GM19025 (cell line): ENCODE measurements around the gene SPINT1.
A peak's percentile ranks its signal among the peaks of the same experiment; 100 is the strongest.

Source experiments
- ATAC-seq: cut with Tn5 transposase; IDR thresholded peaks from one replicate; pipeline ENCODE4 v1.9.1; 2021; ENCODE audit warnings: mild to moderate bottlenecking, low read depth, moderate library complexity; ENCODE audit not compliant: unreplicated experiment

The SPINT1 gene

DNA sequence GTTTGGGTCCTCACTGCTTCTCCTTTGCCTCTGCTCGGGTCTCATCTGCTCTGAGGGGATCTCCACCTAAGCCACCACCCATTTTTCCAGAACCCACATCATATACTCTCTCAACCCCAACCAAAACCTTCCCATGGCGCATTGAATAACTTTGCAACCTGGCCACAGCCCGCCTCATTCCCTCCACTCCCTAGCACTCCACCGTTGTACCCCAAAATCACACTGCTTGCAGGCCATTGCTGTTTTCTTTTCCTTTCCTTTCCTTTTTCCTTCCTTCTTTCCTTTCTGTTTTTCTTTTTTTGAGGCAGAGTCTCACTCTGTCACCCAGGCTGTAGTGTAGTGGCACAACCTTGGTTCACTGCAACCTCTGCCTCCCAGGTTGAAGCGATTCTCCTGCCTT lies 47.3 kb downstream of the SPINT1 start:
- ATAC-seq = no peak

DNA sequence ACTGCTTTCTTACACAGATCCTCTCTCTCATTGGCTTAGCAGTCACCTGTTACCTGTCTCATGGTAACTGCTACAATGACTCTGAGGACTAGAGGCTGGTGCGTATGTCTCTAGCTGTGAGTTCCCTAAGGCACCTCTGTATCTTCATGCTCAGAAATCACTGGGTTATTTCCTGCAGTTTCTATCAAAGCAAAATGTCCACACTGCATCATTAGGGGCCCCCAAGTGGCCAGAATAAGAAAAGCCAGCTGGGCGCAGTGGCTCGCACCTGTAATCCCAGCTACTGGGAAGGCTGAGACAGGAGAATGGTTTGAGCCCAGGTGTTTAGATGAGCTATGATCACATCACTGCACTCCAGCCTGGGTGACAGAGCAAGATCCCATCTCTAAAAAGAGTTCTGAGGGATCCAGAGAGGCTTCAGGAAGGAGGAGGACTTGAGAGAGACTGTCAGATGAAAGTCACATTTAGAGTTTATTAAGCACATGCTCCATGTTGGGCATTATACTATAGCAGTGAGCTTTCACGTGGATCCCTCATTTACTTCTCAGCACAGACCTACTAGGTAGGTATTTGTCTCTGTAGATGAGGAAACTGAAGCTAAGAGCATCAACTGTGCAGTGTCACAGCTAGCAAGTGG lies 48.1 kb downstream of the SPINT1 start:
- ATAC-seq = no peak

DNA sequence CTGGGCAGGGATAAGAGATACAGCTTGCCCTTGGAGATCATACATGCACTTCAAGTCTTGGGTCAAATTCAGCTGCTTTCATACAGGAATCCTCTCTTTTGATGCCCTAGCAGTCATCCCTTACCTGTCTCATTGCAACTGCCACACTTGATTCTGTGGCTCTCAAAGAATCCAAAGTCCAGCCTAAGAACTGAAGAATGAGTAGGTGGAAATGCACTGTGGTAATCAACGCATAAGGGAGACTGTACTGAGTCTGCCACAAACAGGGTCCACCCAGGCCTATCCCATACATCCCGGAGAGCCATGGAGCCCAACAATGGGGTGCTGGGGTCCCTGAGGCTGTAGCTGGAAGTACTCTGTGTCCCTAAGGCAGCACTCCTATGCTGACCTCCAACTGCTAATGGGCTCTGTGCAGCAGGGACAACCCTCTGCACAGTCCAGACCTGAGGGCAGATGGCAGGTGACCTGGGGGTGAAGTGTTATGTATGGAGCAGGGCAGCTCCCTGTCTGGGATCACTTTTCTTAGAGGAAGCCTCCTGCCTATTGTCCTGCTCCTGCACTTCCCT lies 48.7 kb downstream of the SPINT1 start:
- ATAC-seq = no peak

DNA sequence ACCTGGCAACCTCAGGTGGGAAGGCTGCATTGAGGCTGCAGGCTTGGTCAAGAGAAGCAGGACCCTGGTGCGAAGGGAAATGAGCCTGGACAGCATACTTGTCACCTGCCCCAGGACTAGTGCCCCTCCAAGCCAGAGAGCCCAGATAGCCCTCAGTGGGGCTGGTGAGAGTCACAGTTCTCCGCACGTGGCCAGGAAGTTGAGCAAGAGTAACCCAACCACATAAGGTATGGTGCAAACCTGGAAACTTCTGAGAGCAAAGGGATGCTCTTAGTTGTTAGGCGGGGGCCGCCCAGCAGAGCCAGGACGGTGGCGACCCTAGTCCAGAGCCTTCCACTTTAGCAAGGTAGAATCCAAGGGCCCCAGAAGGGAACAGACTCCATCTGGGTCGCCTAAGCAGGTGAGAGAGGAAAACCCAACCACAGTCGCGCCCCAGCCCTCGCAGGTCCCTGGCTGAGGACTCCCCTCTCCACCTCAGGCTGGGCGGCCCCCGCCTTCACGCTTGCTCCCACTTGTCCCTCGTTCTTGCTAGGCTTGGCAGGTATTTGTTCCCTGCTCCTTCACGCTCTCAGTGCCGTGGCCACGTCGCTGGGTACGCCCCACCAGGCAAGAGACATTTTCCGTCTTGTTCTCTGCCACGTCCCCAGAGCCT lies 49.3 kb downstream of the SPINT1 start:
- no peak for ATAC-seq

DNA sequence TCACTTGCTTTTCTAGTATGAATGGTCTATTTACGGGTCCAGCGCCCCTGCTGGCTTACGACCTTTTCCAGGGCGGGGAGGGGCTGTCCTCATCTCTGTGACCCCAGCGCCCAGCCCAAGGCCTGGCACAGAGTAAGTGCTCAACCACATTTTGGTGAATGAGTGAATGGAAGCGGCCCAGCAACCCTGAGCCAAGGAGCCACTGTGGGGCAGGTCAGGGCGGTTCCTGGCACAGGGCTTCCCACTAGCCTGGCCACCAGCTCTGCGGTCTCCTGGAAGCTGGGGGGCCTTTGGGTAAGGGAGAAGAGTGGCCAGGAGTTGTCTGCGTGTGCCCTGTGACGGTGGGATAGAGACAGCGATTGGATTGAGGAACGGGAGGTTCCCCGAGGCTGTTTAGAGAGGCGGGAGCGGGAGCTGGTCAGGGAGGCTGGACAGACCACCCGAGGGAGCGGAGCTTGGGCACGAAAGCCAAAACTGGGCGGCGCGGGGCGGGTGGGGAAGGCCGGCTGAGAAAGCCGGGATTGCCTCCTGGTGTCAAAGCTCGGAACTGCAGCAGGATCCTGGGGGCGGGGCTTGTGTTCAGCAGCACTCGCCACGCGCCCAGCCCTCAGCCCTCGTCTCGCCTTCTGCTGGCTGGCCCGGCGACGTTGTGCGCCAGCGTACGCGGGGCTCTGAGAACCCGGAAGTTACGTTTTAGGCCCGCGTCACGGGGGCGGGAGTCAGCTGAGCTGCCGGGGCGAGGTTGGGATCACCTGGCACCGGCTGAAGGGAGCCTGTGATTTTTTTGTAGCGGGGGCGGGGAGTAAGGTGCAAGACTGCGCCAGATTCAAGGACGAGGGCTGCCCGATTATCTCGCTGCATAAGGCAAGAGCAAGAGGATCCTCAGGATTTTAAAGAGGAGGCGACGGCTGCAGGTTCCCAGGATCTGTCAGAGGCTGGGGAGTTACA lies 50.2 kb downstream of the SPINT1 start, which contains the start of gene VPS18:
Gene VPS18 (plus strand): TSS at position 718 of the 948 bp plus-strand sequence. CDS start 319 bp downstream, outside the sequence.
- peak; percentile 96 for ATAC-seq

DNA sequence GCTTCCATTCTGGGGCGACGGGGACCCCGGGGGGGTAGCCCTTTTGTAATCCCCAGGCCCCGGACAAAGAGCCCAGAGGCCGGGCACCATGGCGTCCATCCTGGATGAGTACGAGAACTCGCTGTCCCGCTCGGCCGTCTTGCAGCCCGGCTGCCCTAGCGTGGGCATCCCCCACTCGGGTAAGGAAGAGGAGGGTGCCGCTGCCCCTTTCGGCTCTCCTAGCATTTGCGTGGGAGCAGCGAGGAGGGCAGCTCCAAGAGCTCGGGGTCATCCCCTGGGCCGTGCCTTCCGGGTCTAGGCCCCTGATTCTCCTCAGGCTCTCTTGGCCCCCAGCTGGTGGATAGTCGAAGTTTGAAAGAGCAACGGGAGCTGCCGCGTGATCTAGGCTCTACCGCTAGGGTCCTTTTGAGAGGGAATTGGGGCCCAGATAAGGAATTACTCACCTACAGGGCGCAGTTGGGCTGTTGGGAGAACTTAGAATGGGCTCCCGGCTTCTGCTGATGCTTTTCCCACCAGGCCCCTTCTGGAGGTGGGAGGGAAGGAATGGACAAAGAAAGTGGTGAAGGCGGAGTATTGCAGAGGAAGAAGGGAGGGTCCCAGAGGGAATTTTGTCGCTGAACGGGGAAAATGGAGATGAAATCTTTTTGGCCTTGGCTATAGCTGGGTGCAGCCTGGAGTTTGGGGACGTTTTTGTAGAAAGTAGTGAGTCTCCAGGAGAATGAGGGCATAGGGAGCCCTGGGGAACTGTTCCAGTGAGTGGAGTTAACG lies 51.0 kb downstream of the SPINT1 start:
- ATAC-seq = peak; percentile 21

DNA sequence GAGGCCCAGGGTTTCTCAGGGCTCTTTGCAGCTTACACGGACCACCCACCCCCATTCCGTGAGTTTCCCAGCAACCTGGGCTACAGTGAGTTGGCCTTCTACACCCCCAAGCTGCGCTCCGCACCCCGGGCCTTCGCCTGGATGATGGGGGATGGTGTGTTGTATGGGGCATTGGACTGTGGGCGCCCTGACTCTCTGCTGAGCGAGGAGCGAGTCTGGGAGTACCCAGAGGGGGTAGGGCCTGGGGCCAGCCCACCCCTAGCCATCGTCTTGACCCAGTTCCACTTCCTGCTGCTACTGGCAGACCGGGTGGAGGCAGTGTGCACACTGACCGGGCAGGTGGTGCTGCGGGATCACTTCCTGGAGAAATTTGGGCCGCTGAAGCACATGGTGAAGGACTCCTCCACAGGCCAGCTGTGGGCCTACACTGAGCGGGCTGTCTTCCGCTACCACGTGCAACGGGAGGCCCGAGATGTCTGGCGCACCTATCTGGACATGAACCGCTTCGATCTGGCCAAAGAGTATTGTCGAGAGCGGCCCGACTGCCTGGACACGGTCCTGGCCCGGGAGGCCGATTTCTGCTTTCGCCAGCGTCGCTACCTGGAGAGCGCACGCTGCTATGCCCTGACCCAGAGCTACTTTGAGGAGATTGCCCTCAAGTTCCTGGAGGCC lies 55.8 kb downstream of the SPINT1 start:
- ATAC-seq = no peak

DNA sequence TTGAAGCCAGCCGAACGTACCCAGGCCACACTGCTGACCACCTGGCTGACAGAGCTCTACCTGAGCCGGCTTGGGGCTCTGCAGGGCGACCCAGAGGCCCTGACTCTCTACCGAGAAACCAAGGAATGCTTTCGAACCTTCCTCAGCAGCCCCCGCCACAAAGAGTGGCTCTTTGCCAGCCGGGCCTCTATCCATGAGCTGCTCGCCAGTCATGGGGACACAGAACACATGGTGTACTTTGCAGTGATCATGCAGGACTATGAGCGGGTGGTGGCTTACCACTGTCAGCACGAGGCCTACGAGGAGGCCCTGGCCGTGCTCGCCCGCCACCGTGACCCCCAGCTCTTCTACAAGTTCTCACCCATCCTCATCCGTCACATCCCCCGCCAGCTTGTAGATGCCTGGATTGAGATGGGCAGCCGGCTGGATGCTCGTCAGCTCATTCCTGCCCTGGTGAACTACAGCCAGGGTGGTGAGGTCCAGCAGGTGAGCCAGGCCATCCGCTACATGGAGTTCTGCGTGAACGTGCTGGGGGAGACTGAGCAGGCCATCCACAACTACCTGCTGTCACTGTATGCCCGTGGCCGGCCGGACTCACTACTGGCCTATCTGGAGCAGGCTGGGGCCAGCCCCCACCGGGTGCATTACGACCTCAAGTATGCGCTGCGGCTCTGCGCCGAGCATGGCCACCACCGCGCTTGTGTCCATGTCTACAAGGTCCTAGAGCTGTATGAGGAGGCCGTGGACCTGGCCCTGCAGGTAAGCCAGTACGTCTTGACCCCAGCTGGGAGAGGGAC lies 56.6 kb downstream of the SPINT1 start:
- ATAC-seq = no peak

DNA sequence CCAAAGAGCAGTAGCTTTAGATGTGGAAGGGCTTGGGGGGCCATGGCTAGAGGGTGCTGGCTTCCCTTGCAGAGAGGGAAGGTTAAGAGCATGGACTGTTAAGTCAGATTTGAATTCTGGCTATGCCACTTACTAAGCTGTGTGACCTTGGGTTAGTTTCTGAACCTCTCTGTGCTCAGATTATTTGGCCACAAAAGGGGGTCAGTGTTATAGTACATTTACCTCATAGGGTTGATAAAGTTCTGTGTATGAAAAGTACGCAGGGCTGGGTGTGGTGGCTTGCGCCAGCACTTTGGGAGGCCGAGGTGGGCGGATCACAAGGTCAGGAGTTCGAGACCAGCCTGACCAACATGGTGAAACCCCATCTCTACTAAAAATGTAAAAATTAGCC lies 57.2 kb downstream of the SPINT1 start:
- no peak for ATAC-seq

DNA sequence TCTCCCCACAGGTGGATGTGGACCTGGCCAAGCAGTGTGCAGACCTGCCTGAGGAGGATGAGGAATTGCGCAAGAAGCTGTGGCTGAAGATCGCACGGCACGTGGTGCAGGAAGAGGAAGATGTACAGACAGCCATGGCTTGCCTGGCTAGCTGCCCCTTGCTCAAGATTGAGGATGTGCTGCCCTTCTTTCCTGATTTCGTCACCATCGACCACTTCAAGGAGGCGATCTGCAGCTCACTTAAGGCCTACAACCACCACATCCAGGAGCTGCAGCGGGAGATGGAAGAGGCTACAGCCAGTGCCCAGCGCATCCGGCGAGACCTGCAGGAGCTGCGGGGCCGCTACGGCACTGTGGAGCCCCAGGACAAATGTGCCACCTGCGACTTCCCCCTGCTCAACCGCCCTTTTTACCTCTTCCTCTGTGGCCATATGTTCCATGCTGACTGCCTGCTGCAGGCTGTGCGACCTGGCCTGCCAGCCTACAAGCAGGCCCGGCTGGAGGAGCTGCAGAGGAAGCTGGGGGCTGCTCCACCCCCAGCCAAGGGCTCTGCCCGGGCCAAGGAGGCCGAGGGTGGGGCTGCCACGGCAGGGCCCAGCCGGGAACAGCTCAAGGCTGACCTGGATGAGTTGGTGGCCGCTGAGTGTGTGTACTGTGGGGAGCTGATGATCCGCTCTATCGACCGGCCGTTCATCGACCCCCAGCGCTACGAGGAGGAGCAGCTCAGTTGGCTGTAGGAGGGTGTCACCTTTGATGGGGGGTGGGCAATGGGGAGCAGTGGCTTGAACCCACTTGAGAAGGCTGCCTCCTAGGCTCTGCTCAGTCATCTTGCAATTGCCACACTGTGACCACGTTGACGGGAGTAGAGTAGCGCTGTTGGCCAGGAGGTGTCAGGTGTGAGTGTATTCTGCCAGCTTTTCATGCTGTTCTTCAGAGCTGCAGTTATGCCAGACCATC lies 59.0 kb downstream of the SPINT1 start:
- no peak for ATAC-seq

DNA sequence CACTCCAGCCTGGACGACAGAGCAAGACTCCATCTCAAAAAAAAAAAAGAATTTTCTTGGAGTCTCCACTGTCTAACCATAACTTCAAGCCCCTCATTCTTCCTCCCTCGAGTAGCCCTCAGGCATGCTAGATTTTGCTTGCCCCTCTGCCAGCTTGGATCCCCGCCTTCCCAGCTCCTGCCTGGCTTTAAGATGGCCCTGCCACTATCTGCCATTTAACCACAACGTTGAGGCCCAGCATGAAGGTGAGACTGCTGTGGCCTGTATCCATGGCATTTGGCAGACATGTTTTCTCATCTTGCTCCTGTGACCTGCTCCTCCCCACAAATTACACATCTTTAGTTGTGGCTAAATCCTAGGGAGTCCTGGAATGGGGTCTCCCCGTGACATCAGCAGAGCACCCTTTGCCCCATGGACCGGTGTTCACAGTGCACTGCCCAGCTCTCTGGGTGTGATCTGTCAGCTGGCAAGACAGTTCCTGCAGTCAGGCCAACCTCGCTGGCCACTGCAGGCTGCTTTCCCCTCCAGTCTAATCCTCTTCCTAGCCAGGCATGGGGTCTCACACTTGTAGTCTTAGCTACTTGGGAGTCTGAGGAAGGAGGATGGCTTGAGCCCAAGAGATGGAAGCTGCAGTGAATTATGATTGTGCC lies 60.8 kb downstream of the SPINT1 start:
- ATAC-seq = no peak

DNA sequence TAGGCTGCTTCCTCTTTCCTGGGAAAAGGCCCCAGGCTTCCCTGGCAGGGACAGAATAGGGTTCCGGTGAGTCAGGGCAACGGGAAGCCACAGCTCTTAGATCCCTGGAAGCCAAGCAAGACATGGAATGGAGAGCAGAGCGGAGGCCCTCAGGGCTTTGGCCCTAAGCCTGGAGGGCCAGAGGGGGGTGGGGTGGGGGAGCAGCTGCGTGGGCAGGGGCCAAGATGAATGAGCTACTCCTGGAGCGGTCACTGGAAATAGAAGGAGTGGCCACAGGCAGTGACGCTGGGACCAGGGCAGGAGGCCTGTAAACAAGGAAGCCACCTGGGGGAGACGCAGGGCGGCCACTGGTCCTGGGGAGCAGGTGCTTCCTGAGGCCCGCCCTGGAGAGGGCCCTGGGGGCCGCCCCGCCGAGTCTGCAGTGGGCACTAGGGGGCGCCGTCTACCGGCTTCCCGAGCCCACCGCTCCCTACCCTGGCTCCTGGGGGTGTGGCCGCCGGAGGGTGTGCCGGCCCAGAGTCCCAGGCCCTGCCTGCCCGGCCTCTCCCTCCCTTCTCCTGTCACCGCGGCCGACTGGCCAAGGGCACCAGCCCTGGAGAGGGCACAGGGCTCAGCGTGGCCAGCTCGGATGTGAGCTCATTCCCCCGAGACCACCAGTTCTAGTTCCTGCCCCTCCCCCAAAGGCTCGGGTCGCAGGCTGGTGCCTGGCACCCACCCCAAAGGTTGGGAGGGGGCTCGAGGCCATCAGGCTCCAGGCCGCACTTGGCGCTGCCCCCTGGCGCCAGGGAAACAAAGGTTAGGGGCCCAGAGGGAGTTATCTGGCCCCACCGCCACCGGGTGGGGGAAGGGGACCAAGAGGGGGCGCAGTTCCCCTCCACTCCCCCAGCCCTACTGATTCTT lies 62.5 kb downstream of the SPINT1 start:
- peak; percentile 70 for ATAC-seq

DNA sequence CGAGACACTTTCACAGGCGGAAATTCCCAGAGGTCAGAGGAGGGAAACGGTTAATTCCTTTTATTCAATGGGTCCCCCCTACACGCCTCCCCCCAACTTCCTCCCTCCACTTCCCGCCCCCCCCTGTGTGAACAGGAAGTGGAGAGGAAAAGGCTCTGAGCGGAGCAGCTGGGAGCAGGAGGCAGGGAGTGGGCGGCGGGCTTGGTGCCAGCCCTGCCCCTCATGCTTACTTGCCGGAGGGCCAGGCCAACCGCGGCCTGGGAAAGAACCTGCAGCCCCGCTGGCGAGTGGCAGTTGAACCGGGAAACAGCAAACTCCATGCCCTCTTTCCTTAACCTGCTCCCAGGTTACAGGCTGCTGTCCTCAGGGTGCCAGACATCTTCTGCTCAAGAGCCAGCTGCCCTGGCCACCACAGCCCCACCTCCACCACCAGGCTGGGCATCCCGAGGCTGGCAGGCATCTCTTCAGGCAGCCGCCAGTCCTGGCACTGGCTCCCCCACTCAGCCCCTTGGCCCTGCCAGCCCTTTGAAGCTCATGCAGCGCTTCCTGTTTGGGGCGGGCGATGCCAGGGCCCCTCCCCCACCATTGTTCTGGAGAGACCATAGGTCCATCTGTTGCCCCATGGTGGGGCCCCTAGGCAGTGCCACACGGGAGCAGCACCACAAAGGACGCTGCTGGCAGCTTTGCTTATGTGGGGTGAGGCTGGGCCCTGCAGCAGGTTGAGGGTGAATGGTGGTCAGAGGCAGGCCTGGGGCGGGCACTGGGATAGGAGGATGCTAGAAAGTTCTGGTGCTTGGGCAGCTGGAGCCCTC lies 63.3 kb downstream of the SPINT1 start:
- no peak for ATAC-seq
